HG03039 (cell line): ENCODE results near the gene ERVFRD-1.

Experiments used
- ATAC-seq: cut with Tn5 transposase; IDR thresholded peaks from one replicate; pipeline ENCODE4 v1.9.1; 2021; ENCODE audit warnings: mild to moderate bottlenecking, moderate library complexity; ENCODE audit not compliant: unreplicated experiment

The ERVFRD-1 gene

GRCh38 chr6:11055127-11055627 is 56.3 kb downstream of the ERVFRD-1 start:
- no peak for ATAC-seq

GRCh38 chr6:11054722-11055121 is 56.8 kb downstream of the ERVFRD-1 start:
- no peak for ATAC-seq

DNA sequence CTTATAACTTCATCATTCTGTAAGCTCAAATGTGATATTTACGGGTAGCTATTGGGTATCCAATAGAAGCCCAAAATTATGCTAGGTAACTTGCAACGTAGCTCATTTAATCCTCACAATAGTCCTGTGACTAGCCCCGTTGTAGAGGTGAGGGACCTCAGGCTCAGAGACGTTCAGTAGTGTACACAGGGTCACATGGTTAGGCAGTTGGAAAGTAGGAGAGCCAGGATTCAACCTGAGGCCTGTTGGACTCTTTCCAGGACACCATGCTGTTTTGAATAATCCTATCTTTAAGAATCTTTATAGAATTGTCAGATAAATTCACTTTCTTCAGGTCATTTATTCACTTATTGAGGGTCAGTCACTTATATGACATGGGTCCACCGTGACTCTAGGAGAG is 58.2 kb downstream of the ERVFRD-1 start:
- ATAC-seq: no peak
